ENCODE measurements around the gene BMPR1B.
"Not testable (repeated sequence)": the region's sequence is repeated elsewhere in the genome, so short reads cannot be mapped to it uniquely, and the experiment has no call there.

BMPR1B gene

DNA sequence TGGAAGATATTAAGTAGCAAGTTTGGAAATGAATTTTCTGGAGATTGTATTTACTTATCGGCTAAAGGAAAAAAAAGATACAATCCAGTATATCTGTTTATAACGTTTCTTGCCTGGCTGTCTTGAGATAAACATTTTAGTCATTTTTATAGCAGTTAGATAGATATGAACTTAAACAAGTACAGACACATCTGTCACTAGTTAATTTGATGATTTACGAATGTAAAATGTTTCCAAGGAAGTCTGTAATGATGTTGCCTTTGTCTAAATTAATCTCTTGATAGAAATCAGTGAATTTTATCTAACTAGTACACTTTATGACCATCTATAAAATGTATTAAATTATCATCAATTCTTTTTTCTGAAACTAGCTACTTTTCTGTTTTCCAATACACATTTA lies 5.7 kb downstream of the BMPR1B start:
- no peak for DNase-seq

DNA sequence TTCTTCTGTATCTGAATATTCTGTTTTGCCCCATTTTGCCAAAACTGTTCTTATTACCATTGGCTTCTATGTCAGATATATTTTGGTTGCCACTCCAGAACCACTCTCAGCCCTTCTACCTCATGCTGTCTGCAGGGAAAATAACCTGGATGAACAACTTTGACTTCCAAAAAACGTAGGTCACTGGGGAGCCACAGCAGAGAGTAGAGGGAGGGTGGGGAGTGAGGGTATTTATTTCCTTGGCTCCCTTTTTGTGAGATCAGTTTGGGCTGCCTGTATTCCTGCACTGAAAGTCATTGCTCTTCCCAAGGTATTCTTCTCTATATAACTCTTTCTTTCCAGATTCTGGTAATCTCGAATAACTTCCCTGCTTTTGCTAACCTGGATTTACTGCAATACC lies 6.3 kb downstream of the BMPR1B start:
- no peak for DNase-seq

DNA sequence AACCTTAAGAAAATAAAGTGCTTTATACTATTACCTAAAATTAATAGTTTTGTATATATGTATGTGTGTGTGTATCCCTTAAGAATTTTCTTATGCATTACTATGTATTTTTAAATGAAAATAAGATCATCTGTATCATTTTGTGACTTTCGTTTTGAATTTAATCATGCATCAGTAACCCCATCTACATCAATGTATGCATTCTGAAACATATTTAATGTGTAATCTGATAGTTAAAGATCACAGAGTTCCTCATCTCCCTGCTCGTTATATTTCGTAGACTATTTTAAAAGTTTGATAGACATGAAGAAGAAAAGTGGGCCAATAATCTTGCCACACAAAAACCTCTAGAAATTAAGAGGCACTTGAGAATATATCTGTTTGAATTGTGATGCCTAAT lies 7.4 kb downstream of the BMPR1B start:
- no peak for DNase-seq

DNA sequence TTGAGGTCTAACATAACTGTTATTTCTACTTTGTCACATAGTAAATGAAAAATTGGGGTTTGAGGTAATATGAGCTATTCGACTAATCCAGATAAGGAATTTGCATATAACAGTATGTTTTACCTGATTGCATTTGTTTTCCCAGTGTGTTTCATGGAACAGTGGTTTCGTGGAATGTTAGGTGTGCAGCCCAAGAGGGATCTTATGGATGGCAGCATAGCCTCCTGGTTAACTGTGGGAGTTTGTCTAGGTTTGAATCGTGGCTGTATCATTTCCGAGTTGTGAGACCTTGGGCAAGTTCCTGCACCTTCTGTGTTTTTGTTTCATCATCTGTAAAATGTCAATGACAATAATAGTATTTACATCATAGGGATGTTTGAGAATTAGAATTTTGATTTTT lies 7.9 kb downstream of the BMPR1B start:
- DNase-seq: no peak

DNA sequence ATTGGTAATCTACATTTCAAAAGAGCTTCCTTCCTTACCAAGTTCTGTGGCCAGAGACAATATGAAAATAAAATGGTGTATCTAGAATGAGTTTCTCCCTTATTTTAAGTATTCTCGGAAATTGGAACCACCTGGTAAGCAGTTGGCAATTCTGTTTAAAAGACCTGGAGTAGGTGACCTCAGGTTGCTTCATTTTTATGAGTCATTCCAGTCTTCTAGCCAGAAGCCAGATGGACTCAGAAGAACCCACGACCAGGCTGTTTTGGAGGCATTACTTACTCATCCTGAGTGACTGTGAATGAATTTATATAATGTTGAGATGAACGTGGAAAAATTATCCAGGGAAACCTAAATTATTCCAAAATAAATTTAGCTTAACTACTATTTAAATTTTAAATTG lies 9.1 kb downstream of the BMPR1B start:
- DNase-seq: no peak

DNA sequence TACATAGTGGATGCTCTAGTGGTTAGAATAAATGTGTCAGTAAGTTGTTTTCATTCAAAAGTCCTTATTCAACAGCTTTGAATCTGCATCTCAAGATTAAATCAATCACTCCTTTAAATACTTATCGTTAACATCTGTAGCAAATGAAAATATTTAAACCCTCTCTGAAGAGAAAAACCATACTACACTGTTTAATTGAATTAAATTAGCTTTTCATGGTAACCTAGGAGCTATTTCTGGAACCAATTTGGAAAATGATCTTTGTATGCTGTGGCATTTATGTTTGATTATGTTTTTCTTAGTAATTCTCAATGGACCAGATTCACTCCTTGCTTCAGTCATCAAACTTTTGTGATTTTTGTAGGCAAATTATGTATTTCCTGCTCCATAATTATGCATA lies 9.7 kb downstream of the BMPR1B start:
- no peak for DNase-seq

DNA sequence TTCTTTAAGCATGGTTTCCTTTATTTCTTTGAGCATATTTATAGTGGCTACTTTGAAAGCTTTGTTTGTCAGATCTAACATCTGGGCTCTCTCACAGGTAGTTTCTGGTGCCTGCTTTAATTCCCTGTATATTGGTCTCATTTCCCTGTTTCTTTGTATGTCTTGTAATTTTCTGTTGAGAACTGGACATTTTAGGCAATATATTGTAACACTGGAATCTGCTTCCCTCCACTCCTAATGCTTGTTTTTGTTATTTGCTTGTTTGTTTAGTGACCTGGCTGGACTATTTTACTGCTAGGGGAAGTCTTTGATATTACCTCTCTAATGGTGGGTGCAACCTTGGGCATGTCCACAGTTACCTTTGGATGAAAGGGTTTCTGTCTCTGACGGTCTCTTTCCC lies 25.0 kb downstream of the BMPR1B start:
- no peak for DNase-seq

DNA sequence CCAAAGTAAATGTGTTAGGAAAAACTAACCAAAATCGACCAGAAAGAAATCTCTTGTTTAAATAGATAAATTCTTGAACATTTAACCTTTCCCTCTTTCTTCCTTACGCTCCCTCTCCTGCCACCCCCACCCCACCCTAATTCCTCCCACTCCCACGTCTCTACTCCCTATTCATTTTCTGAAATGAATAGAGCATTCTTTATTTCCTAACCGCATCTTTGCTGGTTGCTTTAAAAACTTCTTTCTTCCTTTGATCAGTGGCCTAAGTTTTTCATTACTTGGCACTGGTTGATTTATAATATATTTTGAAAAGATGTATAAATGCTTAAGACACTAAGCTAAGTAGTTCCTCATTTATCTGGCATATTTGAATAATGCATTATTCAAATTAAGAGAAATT lies 33.9 kb downstream of the BMPR1B start:
- DNase-seq: no peak

DNA sequence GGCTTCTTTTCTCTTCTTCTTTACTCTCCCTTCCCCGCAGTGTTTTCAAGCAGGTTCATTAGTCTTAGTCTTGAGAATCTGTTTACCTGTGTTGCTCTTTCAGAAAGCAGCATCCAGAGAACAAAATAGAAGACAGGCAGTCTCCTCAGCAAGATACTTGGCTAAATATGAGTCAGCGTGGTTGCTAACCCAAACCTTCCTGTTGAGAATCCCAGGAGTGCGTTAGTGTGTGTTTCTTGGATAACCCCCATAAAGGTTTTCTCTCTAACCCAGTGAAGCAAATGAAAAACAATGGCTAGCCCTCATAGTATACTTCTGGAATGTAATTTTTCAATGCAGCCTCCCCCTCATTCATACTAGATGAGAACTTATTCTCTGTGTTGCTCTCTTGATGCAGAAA lies 41.1 kb downstream of the BMPR1B start:
- DNase-seq: no peak

DNA sequence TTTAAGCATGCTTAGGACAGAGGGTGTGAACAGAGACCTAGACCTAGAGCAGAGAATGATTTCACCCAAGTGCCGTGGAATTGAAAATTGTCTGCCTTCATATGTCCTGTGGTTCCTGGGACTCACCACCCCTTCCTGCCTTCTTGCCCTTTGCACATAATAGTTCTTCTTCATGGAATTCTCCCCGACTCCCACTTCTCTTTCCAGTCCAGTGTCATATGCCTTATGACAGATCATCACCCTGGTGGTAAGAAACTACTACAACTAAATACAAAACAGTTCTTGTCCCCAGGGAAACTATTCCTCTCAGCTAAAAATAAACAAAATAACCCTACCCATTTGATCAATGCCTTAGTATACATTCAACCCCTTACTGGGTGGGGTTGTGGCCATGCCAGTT lies 43.3 kb downstream of the BMPR1B start:
- DNase-seq: no peak

DNA sequence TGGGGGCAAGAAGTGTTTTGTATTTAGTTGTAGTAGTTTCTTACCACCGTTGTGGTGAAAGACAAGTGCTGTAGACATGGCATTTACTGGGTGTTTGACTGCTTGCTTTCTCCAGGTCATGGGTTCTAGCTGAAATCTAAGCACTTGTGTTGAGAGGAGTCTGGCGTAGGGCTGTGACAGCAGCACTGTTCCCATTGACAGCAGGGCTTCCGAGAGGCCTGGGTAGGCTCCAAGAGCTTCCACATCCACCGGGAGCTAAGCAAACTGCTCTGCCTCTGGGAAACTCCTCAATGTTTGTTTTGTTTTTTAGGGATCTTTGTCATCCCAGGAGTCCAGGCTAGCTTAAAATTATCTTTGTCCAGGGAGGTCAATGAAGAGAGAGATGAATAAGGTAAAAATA lies 44.3 kb downstream of the BMPR1B start:
- no peak for DNase-seq

DNA sequence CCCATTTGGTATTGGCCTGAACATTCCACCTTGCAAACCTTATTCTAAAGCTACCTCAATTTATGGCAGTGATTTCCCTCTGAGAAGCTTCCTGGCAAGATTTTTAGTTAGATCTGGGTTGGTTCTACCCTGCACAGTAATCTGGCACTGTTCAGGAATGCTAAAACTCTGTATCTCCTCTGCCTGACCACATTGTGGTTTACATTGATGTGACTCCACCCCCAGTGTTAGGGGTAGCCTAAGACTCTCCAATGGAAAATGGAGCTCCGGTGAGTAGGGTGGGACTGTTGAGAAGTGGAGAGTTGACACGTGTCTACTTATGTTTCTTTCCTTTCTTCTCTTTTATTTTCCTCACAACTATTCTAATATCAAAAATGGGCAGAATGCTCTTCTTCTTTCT lies 45.4 kb downstream of the BMPR1B start:
- no peak for DNase-seq

DNA sequence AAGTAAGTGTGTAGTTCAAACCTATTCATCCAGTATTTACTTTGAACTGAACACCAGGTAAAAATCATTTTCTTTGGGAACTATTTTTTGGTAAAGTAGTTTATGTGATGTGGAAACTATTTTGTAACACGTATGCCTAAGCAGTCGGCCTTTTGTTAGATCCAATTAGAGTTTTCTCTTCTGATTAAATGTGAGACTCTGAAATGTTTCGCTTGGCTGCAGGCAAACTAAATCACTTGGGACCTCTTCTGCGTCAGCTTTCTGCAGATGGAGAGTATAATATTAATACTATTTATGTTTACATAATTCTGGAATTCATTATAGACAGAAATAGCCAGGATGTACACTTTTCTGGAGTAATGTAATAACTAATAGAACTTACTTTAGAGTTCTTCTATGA lies 46.9 kb downstream of the BMPR1B start:
- no peak for DNase-seq

DNA sequence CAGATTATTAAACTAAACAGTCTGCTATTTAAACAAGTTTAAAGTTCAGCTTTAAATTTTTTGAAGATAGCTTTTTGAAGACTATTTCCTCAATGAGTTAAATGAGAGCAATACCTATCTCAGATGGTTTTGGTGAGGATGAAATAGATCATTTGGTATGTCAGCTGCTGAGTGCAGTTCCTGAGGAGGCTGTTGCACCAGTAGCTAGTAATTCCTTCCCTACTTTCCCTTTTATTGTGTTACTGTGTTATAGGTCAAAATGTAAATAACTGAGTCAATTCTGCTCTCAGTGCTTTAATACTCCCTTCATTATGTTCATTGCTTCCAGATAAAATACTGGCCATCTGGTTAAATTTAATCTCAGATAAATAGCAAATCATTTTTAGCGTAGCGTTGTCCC lies 48.6 kb downstream of the BMPR1B start:
- DNase-seq: no peak

DNA sequence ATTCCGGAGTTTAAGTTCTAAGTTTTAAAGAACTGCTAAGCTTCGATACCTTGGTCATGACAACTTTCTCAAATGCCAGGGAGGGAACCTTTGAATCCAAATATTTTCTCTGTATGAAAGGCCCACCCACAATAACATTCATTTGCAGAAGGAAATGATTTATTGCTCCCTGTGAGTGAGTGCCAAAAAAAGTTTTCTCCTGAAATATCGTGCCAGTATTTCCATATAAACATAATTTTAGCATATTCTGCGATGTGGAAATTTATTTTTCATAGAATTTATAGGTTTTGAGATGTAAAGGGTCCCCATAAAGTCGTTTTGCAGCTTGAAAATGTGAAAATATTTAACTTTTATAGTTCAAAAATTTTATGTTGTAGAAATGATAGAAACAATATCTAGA lies 53.9 kb downstream of the BMPR1B start:
- DNase-seq: no peak

DNA sequence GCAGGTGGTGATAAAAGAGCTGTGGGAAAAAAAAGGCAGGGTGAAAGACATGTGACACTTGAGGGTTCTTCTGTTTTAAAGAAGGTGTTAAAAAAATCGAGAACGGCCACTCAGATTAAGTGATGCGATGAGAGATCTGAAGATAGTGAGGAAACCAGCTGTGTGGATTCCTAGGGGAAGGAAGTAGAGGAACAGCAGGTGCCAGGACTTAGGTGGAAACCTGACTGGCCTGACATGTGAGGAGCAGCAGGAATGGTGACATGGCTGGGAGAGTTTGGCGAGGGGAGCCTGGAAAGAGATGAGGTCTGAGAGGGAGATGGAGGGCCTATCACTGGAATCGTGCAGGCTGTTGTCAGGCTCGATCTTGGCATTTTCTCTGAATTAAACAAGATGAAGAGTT lies 55.5 kb downstream of the BMPR1B start:
- no peak for DNase-seq

DNA sequence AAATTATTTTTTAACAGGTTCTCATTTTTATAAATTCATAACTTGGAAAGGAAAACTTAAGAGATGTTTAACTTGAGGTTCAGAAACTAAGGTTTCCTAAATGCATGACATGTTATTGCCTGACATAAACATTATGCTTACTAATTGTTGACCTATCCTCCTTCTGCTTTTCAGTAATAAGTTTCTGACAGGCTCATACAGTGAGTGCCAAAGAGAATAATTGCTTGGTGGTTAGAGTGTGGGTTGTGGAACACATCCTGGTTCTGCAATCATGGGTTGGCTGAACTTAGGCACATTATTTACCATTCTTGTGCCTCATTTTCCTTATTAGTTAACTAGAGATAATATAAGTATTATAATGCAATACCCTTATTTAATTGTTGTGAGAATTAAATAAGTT lies 56.5 kb downstream of the BMPR1B start:
- DNase-seq: no peak

DNA sequence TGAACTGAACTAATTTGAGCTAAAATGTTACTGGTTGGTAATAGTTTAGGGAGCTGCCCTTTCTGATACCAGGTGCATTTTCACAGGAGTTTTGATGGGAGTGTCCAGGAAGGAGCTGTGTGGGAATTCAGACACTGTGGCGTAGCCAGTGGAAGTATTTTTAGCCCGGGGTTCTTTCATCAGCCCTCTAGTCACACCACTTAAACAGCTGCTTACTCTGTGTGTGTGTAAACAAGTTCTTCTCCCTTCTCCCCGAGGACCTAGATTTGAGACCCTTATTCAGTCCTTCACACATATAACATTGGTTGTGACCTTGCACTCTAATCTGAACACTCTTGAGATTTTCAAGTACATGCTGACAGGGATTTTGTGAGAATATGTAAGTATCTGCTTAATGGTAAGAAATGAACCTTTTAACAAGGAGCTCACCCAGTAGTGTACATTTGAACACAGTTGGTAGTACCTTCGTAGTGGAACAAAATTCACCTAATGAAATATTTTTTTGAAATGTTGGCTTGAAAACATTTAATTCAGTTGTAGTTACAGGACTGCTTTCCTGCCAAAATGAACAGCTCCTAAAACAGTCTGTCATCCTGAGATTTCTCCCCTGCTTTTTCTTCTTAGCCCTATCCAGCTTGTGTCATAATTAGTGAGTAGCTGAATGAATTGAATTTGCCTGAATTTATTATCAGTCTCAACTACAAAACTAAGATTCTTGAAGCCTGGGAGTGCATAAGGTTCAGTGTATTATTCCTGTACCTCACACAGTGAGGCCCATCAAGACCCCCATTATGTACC lies 61.8 kb downstream of the BMPR1B start:
- no peak for DNase-seq

DNA sequence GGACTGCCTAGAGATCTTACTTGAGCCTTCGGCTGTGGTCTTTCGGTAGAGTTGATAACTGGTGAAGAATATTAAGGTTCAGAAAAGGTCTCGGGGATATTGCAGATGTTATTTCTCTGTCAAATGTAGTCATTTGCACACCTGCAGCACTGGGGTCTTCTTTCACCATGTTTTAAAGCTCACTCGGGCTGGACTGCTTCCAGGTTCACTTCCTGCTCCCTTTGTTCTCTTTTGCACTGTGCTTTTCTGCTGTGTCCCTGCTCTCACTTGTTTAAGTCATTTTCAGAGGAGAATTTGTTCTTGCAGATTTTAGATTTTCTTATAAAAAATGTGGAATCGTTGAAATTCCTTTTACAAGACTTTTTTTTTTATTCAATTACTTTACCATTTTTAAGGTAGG lies 68.5 kb downstream of the BMPR1B start:
- DNase-seq: no peak

DNA sequence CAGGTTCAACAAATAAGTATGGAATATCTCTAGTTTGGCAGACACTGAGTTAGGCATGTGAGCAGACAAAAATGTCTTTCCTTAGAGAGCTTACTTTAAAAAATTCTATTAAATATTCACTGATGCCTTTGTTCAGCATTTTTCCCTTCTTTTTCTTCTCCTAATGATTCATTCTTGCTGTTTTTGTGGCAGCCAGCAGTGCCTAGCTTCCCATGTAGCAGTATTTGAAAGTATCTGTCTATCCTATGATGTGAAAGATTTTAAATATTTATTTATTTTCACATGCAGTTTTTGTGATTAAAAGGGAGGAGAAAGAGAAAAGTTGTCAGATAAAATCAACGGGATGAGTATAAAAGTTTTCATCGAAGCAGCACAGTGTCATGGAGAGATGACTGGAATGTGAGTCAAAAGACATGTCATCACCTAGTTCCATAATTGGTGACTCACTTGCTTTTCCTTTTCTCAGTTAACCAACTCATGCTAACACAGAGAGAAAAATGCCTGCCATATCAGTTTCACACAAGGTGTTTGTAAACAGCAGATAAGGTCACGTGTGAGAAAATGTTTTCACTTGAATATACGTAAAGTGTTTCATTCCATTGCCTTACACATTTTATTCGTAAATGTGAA lies 69.8 kb downstream of the BMPR1B start:
- DNase-seq: no peak

DNA sequence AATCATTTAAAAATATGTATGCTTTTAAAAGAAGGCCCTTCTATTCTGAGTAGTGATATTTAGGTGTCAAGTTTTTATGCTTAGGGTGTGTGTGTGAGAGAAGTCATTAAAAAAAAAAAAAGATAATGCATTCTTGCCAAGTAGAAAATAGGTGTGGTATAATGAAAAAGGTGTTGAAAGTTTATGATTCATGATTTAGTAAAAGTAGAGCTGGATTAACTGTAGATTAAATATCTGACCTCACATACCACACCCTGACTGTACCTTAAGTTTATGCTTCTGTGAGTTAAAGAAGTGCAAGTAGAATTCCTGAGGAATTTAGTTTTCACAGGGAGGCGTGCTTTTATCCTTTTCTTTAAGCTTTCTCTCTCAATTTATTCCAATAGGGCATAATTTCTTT lies 71.1 kb downstream of the BMPR1B start:
- no peak for DNase-seq

DNA sequence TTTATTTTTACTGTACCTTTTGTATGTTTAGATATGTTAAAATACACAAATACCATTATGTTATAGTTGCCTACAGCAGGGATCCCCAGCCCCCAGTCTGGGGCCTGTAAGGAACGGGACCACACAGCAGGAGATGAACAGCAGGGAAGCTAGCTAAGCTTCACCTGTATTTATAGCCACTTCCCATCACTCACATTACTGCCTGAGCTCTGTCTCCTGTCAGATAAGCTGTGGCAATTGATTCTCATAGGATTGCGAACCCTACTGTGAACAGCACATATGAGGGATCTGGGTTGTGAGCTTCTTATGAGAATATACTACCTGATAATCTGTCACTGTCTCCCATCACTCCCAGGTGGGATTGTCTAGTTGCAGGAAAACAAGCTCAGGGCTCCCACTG lies 73.9 kb downstream of the BMPR1B start:
- no peak for DNase-seq

DNA sequence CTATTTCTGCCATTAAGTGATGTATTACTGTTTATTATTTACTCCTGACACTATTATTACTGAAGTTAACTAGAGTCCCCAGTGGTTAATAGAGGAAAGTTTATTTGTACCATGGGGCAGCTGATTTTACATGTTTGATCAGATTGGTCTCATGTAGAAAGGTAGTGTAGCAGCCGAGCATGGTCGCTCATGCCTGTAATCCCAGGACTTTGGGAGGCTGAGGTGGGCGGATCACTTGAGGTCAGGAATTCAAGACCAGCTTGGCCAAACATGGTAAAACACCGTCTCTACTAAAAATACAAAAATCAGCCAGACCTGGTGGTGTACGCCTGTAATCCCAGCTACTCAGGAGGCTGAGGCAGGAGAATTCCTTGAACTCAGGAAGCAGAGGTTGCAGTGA lies 74.6 kb downstream of the BMPR1B start:
- not testable (repeated sequence) for DNase-seq

DNA sequence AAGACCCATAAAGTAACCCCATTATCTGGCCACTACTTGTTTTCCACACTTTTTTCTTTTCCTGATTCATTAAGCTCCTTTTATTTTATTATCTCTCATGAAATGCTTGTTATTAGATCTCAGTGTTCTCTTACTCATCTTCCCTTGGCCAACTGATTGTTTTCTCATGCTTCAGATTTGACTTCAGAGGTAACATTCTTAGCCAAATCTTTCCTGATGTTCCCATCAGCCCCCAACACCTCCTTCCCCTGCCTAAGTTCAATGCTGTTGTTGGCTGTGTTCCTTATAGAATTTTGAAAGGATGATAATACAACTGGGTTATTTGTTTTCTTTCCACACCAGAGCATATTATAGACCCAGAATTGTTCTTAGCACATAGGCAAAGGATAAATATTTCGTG lies 75.6 kb downstream of the BMPR1B start:
- DNase-seq: no peak

DNA sequence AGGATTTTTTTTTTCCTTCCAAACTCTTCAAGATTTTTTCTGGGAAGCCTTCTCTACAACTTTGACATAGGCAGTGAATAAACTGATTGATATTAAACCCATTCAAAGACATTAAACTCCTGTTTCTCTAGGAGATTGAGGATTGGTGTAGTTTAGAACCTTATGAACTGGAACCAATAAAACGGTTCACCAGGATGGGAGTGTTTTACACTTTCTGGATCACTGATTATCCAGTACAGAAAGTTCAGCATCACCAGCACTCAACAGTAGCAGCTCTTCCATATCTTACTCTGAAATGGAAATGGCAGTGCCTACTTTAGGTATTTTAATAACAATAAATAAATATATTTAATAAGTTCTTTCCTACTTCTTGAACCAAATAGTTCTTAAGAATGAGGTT lies 76.7 kb downstream of the BMPR1B start:
- DNase-seq: no peak
